Osteoblast (primary cell): ENCODE measurements around the gene SHISA9. TPM values are rescaled to one million over a fixed set of nuclear protein-coding genes. Genes with fewer than 3 reads are reported as not detected.

Experiments
- DNase-seq: peaks from one replicate; pipeline ENCODE4 v3.0.0; 2011; ENCODE audit warnings: low spot score, mixed read lengths; ENCODE audit not compliant: insufficient read length; ENCODE audit errors: missing footprints
- H2AFZ ChIP-seq: 2 replicates; pipeline ENCODE4 v1.6.0; 2011; ENCODE audit warnings: mild to moderate bottlenecking, low read length
- H3K27ac ChIP-seq: 2 replicates; pipeline ENCODE4 v1.5.1; 2011; ENCODE audit warnings: mild to moderate bottlenecking, low read depth, low read length, moderate library complexity
- H3K27me3 ChIP-seq: 2 replicates; pipeline ENCODE4 v1.6.0; 2012; ENCODE audit warnings: mild to moderate bottlenecking, control low read depth, inconsistent platforms, low read length, moderate library complexity; ENCODE audit not compliant: insufficient read depth
- H3K36me3 ChIP-seq: 2 replicates; pipeline ENCODE4 v1.5.1; 2011; ENCODE audit warnings: mild to moderate bottlenecking, low read length, control low read depth, moderate library complexity; ENCODE audit not compliant: insufficient read depth
- H3K4me1 ChIP-seq: 2 replicates; pipeline ENCODE4 v1.5.1; 2011; ENCODE audit warnings: mild to moderate bottlenecking, low read length, control low read depth, moderate library complexity; ENCODE audit not compliant: insufficient read depth
- H3K4me2 ChIP-seq: 2 replicates; pipeline ENCODE4 v1.6.0; 2011; ENCODE audit warnings: mild to moderate bottlenecking, low read length; ENCODE audit not compliant: insufficient read depth
- H3K4me3 ChIP-seq: fragments of 200-600 bp; sonication (generic); 3 replicates; pipeline ENCODE4 v1.5.1; 2012; ENCODE audit warnings: mild to moderate bottlenecking, low read length, inconsistent platforms; ENCODE audit not compliant: insufficient read depth
- H3K79me2 ChIP-seq: 2 replicates; pipeline ENCODE4 v1.6.0; 2012; ENCODE audit warnings: mild to moderate bottlenecking, low read length, control low read depth, inconsistent platforms; ENCODE audit not compliant: insufficient read depth
- H3K9me3 ChIP-seq: 2 replicates; pipeline ENCODE4 v1.5.1; 2011; ENCODE audit warnings: low read depth, low read length, control low read depth
- H4K20me1 ChIP-seq: 2 replicates; pipeline ENCODE4 v1.6.0; 2012; ENCODE audit warnings: mild to moderate bottlenecking, low read length, control low read depth; ENCODE audit not compliant: insufficient read depth
- CTCF ChIP-seq: IDR thresholded peaks from 2 replicates; pipeline ENCODE4 v1.5.1; 2011; ENCODE audit warnings: mild to moderate bottlenecking, low read depth, low read length, moderate library complexity; ENCODE audit errors: extremely low read depth
- total RNA-seq: library from RNA; depleted of rRNA; stranded (reverse); fragments of >200 nt; gene quantifications from 2 replicates; pipeline ENCODE4 v1.2.3, GENCODE V29; 2012

The SHISA9 gene
- total RNA-seq, 1 donor: under 0.01 TPM

DNA sequence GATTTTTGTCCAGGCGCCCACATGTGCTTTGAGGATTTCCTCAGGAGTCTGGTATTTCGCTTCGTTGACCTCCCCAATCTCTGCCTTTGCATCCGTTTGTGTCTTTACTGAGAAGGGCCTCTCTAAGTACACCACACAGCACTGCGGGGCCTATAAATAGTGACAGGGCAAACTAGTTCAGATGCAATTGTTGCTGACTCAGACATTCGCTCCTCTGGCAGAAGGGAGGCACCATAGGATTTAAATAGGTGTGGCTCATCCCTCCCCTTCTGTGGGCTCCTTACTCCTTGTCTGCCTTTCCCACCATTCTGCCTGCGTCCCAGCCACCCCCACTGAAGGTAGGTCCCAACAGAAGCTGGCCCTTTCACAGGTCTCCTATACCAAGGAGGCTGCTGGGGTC lies 192.3 kb downstream of the SHISA9 start:
- no peaks in the 10 kb centered on the region for H3K9me3 ChIP-seq
- TF ChIP-seq CTCF: no peak
- no peak overlapping the region for H3K27ac ChIP-seq
- H4K20me1 ChIP-seq: no peaks in the 10 kb centered on the region
- H3K4me2 ChIP-seq: no peak overlapping the region
- H3K4me1 ChIP-seq: no peaks in the 10 kb centered on the region
- H2AFZ ChIP-seq: no peak overlapping the region
- no peaks in the 10 kb centered on the region for H3K27me3 ChIP-seq
- DNase-seq: no peak
- no peaks in the 10 kb centered on the region for H3K79me2 ChIP-seq
- no peaks in the 10 kb centered on the region for H3K36me3 ChIP-seq
- no peak overlapping the region for H3K4me3 ChIP-seq

DNA sequence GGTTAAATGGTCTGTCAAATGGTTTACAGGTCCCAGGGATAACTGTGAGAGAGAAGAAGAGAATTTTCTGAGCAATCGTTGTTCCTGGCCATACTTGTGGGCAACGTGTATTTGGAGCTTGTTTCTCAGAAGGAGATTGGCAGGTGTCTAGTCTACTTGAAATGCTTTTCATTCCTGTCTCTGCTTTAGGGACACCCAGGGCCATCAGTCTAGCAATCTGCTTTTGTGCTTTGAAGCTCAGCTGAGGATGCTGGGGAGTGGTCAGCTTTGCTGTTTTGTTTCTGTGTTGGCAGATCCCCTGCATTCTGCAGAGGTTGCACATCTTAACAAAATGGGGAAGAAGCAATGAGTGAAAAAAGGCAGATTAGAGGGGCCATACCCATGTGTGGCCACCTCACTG lies 193.7 kb downstream of the SHISA9 start:
- Histone ChIP-seq H3K4me2 (no peak overlapping the region), H3K4me3 (no peak overlapping the region), H3K27me3 (no peaks in the 10 kb centered on the region), H3K79me2 (no peaks in the 10 kb centered on the region), H3K9me3 (no peaks in the 10 kb centered on the region), H3K36me3 (no peaks in the 10 kb centered on the region), H2AFZ (no peak overlapping the region), H4K20me1 (no peaks in the 10 kb centered on the region), H3K4me1 (no peaks in the 10 kb centered on the region), H3K27ac (no peak overlapping the region)
- no peak for DNase-seq
- no peak for TF ChIP-seq CTCF

GRCh38 chr16:13098536-13098935 lies 197.1 kb downstream of the SHISA9 start:
- H3K4me2 ChIP-seq: no peak overlapping the region
- TF ChIP-seq CTCF: no peak
- DNase-seq: no peak
- H3K36me3 ChIP-seq: no peaks in the 10 kb centered on the region
- no peak overlapping the region for H3K27ac ChIP-seq
- H2AFZ ChIP-seq: no peak overlapping the region
- no peaks in the 10 kb centered on the region for H3K9me3 ChIP-seq
- no peaks in the 10 kb centered on the region for H3K27me3 ChIP-seq
- H3K79me2 ChIP-seq: no peaks in the 10 kb centered on the region
- no peak overlapping the region for H3K4me3 ChIP-seq
- no peaks in the 10 kb centered on the region for H3K4me1 ChIP-seq
- H4K20me1 ChIP-seq: no peaks in the 10 kb centered on the region

DNA sequence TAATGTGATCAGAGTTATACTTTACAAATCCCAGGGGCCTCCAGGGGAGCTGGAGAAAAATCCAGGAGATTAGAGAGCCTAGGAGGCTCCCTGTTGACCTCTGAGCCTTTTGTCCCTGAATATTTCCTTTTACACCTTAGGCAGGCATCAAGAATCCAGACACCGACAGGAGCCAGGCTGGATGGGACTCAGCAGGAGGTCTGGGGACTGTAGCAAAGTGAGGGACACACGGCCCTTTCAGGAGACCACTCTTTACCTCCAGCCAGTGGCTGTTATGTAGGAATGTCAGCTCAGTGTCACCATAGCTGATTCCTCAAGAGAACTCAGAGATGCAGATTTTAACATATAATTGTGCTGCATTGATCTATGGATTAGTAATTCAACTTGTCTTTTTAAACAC lies 198.4 kb downstream of the SHISA9 start:
- Histone ChIP-seq H3K4me1 (no peaks in the 10 kb centered on the region), H3K4me3 (no peak overlapping the region), H3K27ac (no peak overlapping the region), H2AFZ (no peak overlapping the region), H3K79me2 (no peaks in the 10 kb centered on the region), H3K27me3 (no peaks in the 10 kb centered on the region), H4K20me1 (no peaks in the 10 kb centered on the region), H3K4me2 (no peak overlapping the region), H3K9me3 (peaks cover 2% of the 10 kb centered on the region), H3K36me3 (no peaks in the 10 kb centered on the region)
- no peak for TF ChIP-seq CTCF
- DNase-seq: no peak
